ENCODE measurements around the gene SLC12A7.

SLC12A7 gene

GRCh38 chr5:1053391-1054017, 58.4 kb downstream of the SLC12A7 start:
- no peak overlapping the region for H3K4me3 ChIP-seq (ENCODE audit: low read depth, low read length)
- in situ Hi-C loops (cut with HindIII; ENCODE audit: low sequenced_read_pairs): no loop called here
- DNase-seq (ENCODE audit: low read depth, low spot score): no peak
- TF ChIP-seq CTCF (IDR thresholded peaks at IDR 0.05; ENCODE audit: low read depth, low read length): no peak

- no peak for DNase-seq (ENCODE audit: low read depth, low spot score)
- H3K4me3 ChIP-seq (ENCODE audit: low read depth, low read length): no peak overlapping the region
- no peak for TF ChIP-seq CTCF (IDR thresholded peaks at IDR 0.05; ENCODE audit: low read depth, low read length)
- in situ Hi-C loops (cut with HindIII; ENCODE audit: low sequenced_read_pairs): no loop called here
Measured at GRCh38 chr5:1052641-1053390, 59.0 kb downstream of the SLC12A7 start.

GRCh38 chr5:1052076-1052475, 59.8 kb downstream of the SLC12A7 start:
- TF ChIP-seq CTCF (IDR thresholded peaks at IDR 0.05; ENCODE audit: low read depth, low read length): no peak
- no peak for DNase-seq (ENCODE audit: low read depth, low spot score)
- H3K4me3 ChIP-seq (ENCODE audit: low read depth, low read length): no peak overlapping the region
- in situ Hi-C loops (cut with HindIII; ENCODE audit: low sequenced_read_pairs): no loop called here

GRCh38 chr5:1051366-1051720, 60.5 kb downstream of the SLC12A7 start:
- DNase-seq (ENCODE audit: low read depth, low spot score): no peak
- no peak overlapping the region for H3K4me3 ChIP-seq (ENCODE audit: low read depth, low read length)
- in situ Hi-C loops (cut with HindIII; ENCODE audit: low sequenced_read_pairs): no loop called here
- no peak for TF ChIP-seq CTCF (IDR thresholded peaks at IDR 0.05; ENCODE audit: low read depth, low read length)

- no peak overlapping the region for H3K4me3 ChIP-seq (ENCODE audit: low read depth, low read length)
- in situ Hi-C loops (cut with HindIII; ENCODE audit: low sequenced_read_pairs): no loop called here
- DNase-seq (ENCODE audit: low read depth, low spot score): no peak
- no peak for TF ChIP-seq CTCF (IDR thresholded peaks at IDR 0.05; ENCODE audit: low read depth, low read length)
Measured at GRCh38 chr5:1050423-1051365, 61.2 kb downstream of the SLC12A7 start.
